Esophagus mucosa (tissue), 1 donor: ENCODE results near the gene ACE2. TPM values are rescaled to one million over a fixed set of nuclear protein-coding genes. Genes with fewer than 3 reads are reported as not detected.

ENCODE experiments used
- ATAC-seq: fragments of 200-7000 bp; cut with Tn5 transposase; one replicate; pipeline ENCODE4 v1.9.1; 2020
- total RNA-seq: library from RNA; stranded (reverse); gene quantifications from one replicate; pipeline ENCODE4 v1.2.4, GENCODE V29; 2023
- donor health status: DM: yes; HTN: yes; CAD: no.

The ACE2 gene
- 2.2 TPM for total RNA-seq

GRCh38 chrX:15600745-15601144 lies at the start of gene ACE2:
Gene ACE2 (minus strand): TSS chrX:15600960. CDS start chrX:15600911, 49 bp downstream.
- ATAC-seq, result no peak

DNA sequence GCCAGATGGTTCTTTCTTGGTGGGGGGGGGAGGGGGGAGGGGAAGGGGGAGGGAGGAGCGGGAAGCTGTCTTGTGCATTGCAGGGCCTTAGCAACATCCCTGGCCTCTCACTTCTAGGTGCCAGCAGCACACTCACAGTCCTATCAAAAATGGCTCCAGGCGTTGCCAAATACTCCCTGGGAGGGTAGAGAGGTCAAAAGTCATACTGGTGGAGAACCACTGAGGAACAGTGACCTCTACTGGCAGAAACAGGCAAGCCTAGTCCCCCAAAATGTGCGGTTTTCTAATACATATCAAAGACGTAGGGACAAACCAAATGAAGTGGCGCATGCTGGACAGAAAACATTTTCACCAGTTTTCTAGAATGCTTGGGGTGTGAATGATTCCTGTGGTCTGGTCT lies 46.8 kb upstream of the ACE2 start:
- peak; percentile 53 for ATAC-seq

DNA sequence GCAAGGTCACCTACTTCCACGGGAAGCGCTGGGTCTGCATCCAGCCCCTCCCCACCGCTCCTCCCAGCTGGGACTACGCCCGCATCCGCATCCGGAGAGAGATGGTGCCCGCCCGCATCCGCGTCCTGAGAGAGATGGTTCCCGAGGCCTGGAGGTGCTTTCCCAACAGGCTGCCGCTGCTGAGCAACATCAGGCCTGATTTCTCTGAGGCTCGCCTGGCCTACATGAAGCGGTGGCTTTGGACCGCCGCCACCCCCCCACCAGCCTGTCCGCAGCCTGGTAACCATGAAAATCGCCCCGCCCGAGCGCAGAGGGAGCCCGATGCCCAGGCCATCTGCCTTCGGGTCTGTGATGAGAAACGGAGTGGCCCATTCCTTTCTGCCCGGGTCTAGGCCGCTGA lies 45.8 kb upstream of the ACE2 start:
- no peak for ATAC-seq

DNA sequence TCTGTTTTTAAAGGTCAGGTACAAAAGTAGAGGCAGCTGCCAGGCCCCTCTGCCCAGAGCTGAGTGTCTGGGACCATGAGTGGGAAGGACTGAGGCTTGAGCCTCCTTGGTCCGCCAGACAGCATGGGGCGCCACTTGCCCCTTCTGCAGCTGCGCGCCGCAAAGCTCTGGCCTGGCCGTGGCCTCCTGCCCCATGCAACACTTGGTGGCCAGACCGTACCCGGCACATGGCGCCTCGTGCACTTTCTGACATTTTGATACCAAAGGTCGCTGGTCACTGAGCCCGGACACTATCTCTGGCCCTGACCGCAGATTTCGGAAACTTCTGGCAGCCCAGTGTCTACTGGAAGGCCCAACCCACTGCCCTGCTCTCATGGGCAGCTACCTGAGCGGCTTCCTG lies 45.3 kb upstream of the ACE2 start:
- ATAC-seq, result no peak

GRCh38 chrX:15645266-15645665 lies 44.5 kb upstream of the ACE2 start:
- no peak for ATAC-seq

DNA sequence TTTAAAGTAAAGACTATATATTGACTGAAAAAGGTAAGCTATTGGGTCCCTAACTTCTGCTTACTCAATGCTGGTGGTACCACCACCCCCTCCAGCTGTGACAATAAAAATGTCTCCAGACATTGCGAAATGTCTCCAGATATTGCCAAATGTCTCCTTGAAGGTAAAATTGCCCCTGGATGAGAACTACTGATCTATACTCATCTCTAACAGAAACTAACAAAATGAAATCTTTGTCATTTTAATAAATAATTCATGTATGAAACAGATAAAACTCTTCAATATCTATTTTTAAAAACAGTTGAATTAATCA lies 43.8 kb upstream of the ACE2 start:
- ATAC-seq, result no peak

DNA sequence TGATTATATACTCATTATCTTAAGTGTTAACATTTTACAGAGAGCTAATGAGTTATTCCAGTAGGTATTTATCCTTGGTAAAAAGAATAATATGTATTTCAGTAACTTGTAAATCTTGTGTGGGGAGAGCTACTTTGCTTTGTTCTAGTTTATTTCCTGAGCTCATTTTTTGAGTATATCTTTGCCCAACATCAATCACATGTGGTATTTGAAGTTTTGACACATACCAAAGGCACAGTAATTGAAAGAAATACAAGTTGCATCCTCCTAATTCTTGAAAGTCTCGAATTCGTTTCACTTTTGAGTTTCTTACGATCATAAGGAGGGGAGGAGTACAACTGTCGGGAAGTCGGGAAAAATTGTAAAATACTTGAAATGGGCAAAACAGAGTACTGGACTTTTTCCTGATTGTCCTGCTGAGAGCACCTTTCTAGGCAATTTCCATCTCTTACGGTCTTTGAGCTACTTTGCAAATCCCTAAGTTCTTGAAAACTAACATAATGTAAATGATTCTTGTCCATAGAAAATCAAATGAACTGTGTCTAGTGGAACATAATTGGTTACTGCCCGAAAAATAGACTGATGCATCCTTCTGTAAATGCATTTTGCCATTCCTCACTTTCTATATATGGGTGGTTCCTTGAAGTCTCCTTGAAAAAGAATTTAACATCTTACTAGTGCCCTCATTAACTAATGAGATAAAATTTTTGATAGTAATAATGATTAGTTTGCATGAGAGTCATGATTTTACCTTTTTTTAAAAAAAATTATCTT lies 43.2 kb upstream of the ACE2 start:
- no peak for ATAC-seq

DNA sequence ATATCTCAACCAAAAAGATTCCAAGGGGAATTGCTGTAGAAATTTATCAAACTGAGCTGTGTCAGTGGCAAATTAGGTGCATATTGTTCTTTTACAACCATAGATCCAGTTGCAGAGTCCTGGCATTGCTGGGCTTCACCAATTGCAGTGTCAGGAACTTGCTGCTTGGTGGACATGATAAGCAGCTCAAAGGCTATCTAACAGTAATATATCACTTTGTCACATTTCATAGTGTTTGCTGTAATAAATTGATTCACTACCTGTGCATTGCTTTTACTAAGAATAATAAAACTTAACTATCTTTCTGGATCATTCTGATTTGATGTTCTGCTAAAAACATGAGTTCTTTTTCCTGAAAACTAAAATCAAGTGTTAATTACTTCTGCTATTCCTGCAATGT lies 30.9 kb upstream of the ACE2 start:
- no peak for ATAC-seq

DNA sequence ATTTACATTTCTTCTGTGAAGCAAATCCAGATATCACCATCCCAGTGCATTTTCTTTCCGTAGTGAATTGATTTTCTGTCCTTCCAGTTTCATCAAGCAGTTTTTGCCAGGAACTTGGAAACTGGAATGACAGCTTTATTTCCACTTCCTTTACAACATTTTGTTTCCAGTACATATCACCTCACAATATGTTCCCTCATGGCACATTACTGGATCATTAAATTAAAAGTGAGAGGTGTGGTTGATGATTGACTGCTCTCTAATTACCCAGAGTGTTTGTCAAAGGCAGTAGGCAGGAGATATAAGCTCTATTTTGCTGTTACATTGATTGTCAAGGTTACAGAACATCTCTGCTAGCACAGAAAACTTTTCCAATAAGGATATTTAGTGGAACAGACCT lies 22.3 kb upstream of the ACE2 start:
- no peak for ATAC-seq

GRCh38 chrX:15619053-15619755 lies 18.4 kb upstream of the ACE2 start:
- peak; percentile 98 for ATAC-seq

- no peak for ATAC-seq
Measured at GRCh38 chrX:15617111-15617510, 16.4 kb upstream of the ACE2 start.

GRCh38 chrX:15616531-15616930 lies 15.8 kb upstream of the ACE2 start:
- no peak for ATAC-seq

- no peak for ATAC-seq
Measured at GRCh38 chrX:15607067-15607466, 6.3 kb upstream of the ACE2 start.

- peak; percentile 48 for ATAC-seq
Measured at GRCh38 chrX:15606136-15606535, 5.4 kb upstream of the ACE2 start.

DNA sequence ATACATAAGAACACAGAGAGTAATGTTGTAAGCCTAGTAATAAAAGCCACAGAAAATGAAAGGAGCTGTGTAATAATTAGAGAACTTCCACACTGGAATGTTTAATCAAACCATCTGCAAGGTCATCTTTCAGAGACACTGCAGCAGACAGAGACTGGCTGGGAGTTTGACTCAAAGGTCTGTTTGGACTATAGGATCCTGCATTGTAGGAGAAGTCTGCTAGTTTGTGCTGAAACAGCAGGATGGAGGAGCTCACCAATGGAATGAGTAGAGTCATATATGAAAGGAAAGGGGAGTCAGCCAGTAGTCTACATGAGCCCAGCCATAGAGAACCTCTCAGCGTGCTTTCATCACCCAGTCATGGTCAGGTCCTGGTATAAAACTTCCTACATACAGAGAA lies 4.5 kb upstream of the ACE2 start:
- no peak for ATAC-seq

GRCh38 chrX:15602761-15603160 lies 2.0 kb upstream of the ACE2 start:
- ATAC-seq, result no peak

GRCh38 chrX:15601932-15602331 lies 1.2 kb upstream of the ACE2 start:
- peak; percentile 55 for ATAC-seq

GRCh38 chrX:15600049-15600448 lies 711 bp downstream of the ACE2 start:
- no peak for ATAC-seq

DNA sequence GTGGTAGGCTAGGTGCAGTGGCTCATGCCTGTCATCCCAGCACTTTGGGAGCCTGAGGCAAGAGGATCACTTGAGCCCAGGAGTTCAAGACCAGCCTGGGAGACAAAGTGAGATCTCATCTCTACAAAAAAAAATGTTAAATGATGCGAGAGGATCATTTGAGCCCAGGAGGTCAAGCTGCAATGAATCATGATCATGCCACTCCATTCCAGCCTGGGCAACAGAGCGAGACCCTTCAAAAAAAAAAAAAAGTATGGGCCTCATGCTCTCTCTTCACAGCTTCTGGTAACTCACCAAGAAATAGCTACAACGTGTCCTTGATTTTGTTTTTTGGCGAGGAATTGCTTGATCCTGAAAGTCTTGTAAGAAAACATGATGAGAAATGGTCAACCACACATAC lies 1.3 kb downstream of the ACE2 start:
- no peak for ATAC-seq

DNA sequence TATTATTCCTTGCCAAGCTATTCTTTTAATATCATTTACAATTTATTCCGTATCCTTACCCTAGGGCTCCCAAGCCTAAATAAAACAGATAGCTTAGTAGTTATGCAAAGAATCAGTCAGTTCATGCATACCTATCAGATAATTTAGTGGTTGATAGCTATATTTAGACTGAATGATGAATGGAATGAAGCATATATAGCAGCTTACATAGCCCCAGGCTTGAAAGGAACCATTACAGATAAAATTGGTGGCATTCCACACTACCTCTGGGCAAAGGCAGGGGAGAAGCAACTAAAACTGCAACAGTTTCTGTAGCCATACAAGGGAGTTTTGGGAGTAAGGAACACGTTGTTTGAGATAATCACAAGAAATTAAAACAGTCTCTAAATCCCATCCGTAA lies 2.7 kb downstream of the ACE2 start:
- ATAC-seq, result no peak

- no peak for ATAC-seq
Measured at GRCh38 chrX:15594371-15594770, 6.4 kb downstream of the ACE2 start.

DNA sequence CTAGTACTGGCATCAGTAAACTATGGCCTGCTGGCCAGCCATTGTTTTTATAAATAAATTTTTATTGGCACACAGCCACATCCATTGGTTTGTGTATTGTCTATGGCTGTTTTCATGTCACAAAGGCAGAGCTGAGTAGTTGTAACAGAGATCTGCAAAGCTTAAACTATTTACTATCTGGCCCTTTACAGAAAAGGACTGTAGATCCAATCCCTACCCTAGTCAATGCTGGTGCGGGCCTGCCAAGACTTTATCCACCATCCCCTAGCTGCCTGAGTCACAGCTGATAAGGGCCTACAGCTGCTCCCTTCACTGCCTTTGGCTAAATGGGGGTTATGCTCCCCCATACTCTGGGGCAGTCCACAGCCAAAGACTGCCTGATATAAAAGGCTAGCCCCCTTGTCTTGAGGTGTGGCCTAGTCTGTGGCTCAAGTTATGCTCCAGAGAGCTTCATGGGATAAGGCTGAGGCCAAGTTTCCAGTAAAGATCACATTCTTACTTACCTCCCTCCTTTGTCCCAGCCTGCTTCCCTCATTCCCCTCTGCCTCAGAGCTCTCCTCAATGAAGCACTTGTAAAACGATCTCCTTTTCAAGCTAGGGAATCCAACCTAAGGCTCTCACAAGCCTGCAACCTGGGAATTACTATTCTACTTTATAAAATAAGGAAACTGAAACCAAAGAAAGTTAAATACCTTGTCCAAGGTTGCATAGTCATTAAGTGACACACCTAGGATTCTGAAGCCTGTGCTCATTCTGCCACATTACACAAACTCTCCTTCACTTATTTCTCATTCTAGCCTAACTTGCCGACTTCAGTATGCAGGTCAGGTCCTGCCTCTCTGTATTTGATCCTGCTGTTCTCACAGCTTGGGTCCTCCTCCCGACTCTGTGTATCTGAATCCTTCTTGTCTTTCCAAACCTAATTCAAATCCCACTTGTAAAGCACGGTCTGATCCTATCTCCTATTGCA lies 20.7 kb downstream of the ACE2 start:
- peak; percentile 89 for ATAC-seq

- no peak for ATAC-seq
Measured at GRCh38 chrX:15576019-15576418, 24.7 kb downstream of the ACE2 start.
